GM18519 (cell line): ENCODE results near the gene AK5.
"Not testable (repeated sequence)": the region's sequence is repeated elsewhere in the genome, so short reads cannot be mapped to it uniquely, and the experiment has no call there.

Experiments used
- ATAC-seq: cut with Tn5 transposase; IDR thresholded peaks from one replicate; pipeline ENCODE4 v1.9.1; 2021; ENCODE audit warnings: mild to moderate bottlenecking, moderate library complexity; ENCODE audit not compliant: unreplicated experiment, low FRiP score

AK5 gene

DNA sequence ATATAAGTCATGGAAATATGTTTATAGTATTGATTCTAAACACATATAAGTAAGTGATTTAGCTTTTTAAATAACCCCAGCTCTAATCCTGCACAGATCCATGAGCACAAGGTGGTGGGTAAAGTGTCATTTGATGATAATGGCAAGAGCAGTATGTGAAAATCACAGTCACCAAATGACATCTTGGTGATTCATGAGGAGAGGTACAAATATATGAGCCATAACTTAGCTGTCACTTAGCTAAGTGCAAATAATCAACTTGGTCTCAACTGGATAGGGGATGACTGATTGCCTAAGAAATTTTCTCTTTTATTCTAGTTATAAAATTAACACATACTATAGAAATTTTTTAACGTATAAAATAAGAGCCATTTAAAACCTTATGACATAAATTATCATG lies 202.5 kb downstream of the AK5 start:
- no peak for ATAC-seq

DNA sequence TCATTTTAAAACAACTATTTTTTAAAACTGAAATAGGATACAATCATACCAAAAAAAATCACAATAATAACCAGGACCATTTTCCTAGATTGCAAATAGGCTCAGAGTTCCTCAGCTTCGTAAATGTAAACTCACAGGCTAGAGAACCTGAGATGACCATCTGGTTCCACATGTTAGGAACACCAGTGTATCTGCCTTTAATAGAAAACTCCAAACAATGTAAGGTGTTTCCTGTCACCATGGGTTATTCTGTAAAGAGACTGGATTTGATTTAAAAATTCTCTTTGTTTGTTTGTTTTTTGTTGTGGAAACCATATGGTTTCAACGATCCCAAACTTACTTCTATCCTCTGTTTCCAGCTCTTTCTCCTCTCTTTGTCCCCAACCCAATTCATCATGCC lies 203.1 kb downstream of the AK5 start:
- no peak for ATAC-seq

GRCh38 chr1:77487631-77488030 lies 205.8 kb downstream of the AK5 start:
- ATAC-seq = no peak

GRCh38 chr1:77489910-77490309 lies 208.1 kb downstream of the AK5 start:
- ATAC-seq = no peak

- ATAC-seq = no peak
Observed at GRCh38 chr1:77494026-77494425, 212.2 kb downstream of the AK5 start.

DNA sequence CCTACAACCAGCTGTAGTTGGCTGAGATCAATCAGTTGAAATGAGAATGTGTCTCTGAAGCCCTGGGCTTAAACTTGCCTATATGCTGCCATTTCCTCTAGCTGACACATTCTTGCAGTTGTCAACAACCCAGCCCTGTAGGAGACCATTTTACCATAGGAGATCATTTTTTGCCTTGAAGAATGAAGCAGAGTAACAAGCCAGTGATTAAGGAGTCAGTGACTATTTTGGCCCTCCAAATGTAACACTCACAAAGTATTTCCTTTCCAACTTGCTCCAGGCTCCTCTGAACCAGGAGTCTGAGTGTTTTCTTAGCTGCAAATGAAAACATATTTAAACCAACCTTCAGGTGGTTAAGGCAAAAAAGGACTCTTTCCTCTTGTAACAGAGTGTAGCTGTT lies 217.1 kb downstream of the AK5 start:
- no peak for ATAC-seq

GRCh38 chr1:77499466-77499865 lies 217.6 kb downstream of the AK5 start:
- no peak for ATAC-seq

GRCh38 chr1:77504986-77505385 lies 223.2 kb downstream of the AK5 start:
- ATAC-seq = no peak

GRCh38 chr1:77506771-77507170 lies 225.0 kb downstream of the AK5 start:
- no peak for ATAC-seq

DNA sequence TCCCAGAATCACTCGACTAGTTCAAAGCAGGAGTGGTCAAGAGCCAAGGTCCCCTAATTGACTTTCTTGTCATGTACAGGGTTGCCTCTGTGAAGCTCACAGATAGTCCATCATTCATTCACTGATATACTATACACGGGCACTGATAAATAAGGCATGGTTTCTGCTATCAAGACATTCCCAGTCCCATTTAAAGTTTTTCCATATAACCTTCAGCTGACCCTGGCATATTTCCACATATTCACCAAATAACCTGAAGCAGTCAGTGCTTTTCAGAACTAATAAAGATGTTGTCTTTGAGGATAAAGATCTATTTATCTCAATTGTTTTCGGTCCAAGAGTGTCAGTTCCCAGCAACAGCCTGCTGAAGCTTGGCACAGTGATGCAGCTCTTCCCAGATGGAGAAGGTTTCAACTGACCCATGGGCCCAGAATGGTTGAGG lies 227.3 kb downstream of the AK5 start:
- no peak for ATAC-seq

DNA sequence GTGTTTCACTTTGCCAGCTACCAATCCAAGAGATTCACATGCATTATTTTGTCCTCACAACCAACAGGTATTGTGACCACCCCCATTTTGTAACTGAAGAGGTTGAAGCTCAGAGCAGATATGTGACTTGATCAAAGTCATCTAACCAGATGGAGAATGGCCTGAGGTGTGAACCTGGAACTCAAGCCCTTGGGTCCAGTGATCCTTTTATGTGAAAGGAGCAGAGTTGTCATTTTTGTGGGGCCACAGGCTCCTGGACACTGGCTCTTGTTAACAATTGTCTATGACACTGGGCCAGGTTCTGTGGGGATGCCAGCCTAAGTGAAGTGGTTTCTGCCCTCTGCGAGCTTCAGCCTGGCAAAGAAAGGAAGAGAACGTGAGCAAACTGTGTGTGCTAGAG lies 228.1 kb downstream of the AK5 start:
- no peak for ATAC-seq

- no peak for ATAC-seq
Observed at GRCh38 chr1:77511440-77511840, 229.6 kb downstream of the AK5 start.

- not testable (repeated sequence) for ATAC-seq
Observed at GRCh38 chr1:77512650-77513049, 230.8 kb downstream of the AK5 start.

GRCh38 chr1:77513839-77514763 lies 232.3 kb downstream of the AK5 start:
- ATAC-seq = no peak

DNA sequence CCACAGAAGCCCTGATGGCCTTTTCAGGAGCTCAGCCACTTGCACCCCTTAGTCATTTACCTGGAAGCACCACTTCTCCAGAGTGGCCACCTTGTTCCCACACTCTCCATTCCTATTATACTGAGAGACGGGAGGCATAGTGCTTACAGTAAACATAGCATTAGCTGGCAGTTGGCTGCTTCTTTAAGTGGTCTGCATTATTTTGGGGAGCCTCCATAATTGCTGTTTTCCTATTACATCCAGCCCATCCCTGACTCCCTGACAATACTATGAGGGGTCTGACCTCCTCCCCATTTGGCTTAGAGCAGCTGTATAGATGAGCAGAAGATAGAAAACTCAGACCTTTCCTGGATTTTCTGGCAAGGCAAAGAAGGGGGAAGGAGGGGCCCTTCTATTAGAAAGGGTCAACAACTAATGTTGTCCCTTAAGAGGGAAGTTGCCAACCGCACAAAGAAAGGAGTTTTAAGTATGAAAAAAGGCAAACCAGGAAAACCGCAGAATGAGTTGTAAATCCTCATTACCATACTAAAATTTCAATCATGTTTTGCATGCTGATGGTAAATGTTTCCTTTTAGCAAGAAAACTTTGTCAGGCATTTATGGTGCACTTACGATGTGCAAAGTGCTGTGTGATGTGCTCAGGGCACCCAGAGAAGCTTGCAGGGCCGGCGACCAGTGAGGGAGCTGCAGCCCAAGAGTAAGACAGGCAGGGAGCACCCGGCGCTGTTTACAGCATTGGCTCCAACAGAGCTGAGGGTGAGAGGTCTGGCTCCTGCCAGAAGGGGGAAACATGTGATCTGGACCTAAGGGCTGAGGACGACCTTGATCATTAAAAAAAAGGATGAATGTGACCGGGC lies 233.3 kb downstream of the AK5 start:
- no peak for ATAC-seq

DNA sequence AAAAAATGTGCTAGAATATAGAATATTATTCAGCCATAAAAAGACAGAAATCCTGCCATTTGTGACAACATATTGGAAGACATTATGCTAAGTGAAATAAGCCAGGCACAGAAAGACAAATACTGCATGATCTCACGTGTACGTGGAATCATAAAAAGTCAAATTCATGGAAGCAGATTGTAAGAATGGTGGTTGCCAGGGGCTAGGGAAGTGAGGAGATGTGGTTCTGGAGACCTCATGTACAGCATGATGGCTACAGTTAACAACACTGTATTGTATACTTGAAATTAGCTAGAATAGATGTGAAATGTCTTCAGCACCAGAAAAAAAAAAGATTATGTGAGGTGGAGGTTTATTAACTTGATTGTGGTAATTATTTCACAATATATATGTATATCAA lies 234.3 kb downstream of the AK5 start:
- ATAC-seq = no peak

DNA sequence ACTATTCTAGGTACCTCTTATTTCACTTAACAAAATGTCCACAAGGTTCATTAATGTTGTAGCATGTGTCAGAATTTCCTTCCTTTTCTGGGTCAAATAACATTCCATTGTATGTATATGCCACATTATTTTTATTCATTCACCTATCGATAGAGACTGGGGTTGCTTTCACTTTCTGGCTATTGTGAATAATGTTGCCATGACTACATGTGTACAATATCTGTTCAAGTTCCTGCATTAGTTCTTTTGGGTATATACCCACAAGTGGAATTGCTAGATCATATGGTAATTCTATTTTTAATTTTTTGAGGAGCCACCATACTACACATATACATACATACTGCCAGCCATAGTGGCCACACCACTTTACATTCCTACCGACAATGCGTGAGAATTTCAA lies 242.2 kb downstream of the AK5 start:
- no peak for ATAC-seq

DNA sequence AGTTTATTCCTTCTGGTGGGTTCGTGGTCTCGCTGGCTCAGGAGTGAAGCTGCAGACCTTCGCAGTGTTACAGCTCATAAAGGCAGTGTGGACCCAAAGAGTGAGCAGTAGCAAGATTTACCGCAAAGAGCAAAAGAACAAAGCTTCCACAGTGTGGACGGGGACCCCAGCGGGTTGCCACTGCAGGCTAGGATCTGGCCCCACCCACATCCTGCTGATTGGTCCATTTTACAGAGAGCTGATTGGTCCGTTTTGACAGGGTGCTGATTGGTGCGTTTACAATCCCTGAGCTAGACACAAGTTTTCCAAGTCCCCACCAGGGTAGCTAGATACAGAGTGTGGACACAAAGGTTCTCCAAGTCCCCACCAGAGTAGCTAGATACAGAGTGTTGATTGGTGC lies 249.3 kb downstream of the AK5 start:
- not testable (repeated sequence) for ATAC-seq

DNA sequence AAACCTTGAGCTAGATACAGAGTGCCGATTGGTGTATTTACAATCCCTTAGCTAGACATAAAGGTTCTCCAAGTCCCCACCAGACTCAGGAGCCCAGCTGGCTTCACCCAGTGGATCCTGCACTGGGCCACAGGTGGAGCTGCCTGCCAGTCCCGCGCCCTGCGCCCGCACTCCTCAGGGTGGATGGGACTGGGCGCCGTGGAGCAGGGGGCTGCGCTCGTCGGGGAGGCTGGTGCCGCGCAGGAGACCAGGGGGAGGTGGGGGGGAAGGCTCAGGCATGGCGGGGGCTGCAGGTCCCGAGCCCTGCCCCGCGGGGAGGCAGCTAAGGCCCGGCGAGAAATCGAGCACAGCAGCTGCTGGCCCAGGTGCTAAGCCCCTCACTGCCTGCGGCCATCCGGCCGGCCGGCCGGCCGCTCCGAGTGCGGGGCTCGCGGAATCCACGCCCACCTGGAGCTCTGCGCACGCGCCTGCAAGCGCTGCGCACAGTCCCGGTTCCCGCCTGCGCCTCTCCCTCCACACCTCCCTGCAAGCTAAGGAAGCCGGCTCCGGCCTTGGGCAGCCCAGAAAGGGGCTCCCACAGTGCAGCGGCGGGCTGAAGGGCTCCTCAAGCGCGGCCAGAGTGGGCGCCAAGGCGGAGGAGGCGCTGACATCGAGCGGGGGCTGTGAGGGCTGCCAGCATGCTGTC lies 249.9 kb downstream of the AK5 start:
- ATAC-seq = not testable (repeated sequence)

DNA sequence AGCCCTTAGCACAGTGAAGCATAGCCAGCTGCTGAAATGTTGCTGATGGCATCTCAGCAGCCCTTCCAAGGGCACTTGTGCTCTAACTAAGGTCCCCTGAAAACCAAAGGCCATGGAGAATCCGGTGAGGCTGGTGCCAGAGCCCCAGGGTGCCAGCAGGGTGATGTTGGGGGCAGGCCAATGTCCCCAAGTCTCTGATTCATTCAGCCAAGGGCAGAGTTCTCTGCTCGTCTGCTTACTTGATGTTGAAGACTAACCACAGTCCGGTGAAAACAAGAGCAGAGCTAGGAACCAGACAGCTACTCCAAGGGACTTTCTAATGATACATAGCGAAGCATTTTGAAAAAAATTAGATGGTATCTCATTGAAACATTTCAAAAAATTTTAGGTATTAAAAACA lies 250.8 kb downstream of the AK5 start:
- ATAC-seq = no peak
